ENCODE measurements around the gene EIF4E2.

DNA sequence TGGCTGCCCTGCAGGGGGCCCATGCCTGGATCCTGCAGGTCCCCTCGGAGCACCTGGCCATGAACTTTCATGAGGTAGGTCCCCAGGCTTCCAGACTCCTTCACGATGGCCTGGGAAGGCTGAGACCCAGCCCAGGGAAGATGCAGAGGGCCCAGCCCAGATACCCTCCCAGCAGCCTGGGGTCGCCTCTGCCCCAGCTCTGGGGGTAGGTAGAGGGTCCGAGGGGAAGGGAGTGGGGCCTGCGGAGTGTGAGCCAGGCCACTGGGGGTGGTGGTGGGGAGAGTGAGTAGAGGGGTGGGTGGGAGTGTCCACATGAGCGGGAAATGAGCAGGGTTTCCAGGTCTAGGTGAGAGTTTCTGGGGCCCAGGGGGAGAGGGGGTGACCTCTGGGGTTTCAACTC lies 25.7 kb upstream of the EIF4E2 start:
- no peak for TF ChIP-seq CTCF (IDR thresholded peaks at IDR 0.05; ENCODE audit: borderline replicate concordance, extremely low read depth, low read length, poor library complexity, severe bottlenecking)
- no peak for TF ChIP-seq EZH2 (IDR thresholded peaks at IDR 0.05; ENCODE audit: borderline replicate concordance, low read depth, low read length, severe bottlenecking)
